ENCODE data around the gene MRPS17.

GRCh38 chr7:55969391-55969790, 17.7 kb downstream of the MRPS17 start:
- TF ChIP-seq SRSF3 (IDR thresholded peaks at IDR 0.05; ENCODE audit: insufficient read depth, low read length) (no peak), POLR2AphosphoS5 (IDR thresholded peaks at IDR 0.05; ENCODE audit: control insufficient read depth, insufficient read depth, low read depth, low read length) (no peak), ZNF586 (CRISPR knock-in tag; conservative IDR thresholded peaks at IDR 0.05) (no peak), ETV1 (tag; conservative IDR thresholded peaks at IDR 0.05; ENCODE audit: low read depth) (no peak), ZMIZ1 (IDR thresholded peaks at IDR 0.05; ENCODE audit: low read depth in 2 of 2, low read length in 2 of 2) (no peak), TARDBP (IDR thresholded peaks at IDR 0.05) (no peak), MAFK (IDR thresholded peaks at IDR 0.05; ENCODE audit: low read length) (no peak), ZNF778 (CRISPR knock-in tag; IDR thresholded peaks at IDR 0.05) (no peak), ZNF274 (IDR thresholded peaks at IDR 0.05; ENCODE audit: borderline replicate concordance, low read depth, low read length) (no peak), CTCF (IDR thresholded peaks at IDR 0.05 in 2 of 3, conservative IDR thresholded peaks at IDR 0.05 in 1 of 3; ENCODE audit: insufficient read depth in 2 of 3, low read depth in 1 of 3, low read length in 3 of 3) (no peak), MYC (IDR thresholded peaks at IDR 0.05; ENCODE audit: low read depth, low read length) (no peak), MYC (CRISPR knock-in tag; IDR thresholded peaks at IDR 0.05; ENCODE audit: borderline replicate concordance, low read depth) (no peak), SP1 (CRISPR knock-in tag; IDR thresholded peaks at IDR 0.05) (no peak)
